Thyroid gland (tissue), 4 donors: ENCODE measurements around the gene MS4A12.

ENCODE experiments used
- CTCF ChIP-seq, 6 experiments: fragments of 200-600 bp in 3 of 6; fragments of 450-650 bp in 3 of 6; sonication (generic) in 3 of 6; IDR thresholded peaks; one replicate each; pipeline ENCODE4 v1.5.1; 2016 to 2019; ENCODE audit warnings: antibody characterized with exemption in 6 of 6, mild to moderate bottlenecking in 2 of 6, inconsistent platforms in 1 of 6, moderate library complexity in 1 of 6
- POLR2A ChIP-seq, 2 donors: fragments of 450-650 bp; IDR thresholded peaks; one replicate each; pipeline ENCODE4 v1.6.1; 2017; ENCODE audit warnings: antibody characterized with exemption in 2 of 2, mild to moderate bottlenecking in 2 of 2, moderate library complexity in 1 of 2

- TF ChIP-seq POLR2A (IDR thresholded peaks at IDR 0.05): no peak
- TF ChIP-seq CTCF (IDR thresholded peaks at IDR 0.05): no peak
Measured at GRCh38 chr11:60512651-60513225, 20.2 kb downstream of the MS4A12 start.
